K562 (cell line): ENCODE data around the gene ZFR2. TPM values are rescaled to one million over a fixed set of nuclear protein-coding genes. Genes with fewer than 3 reads are reported as not detected.

Source experiments
- ATF7 ChIP-seq: fragments of 450-650 bp; IDR thresholded peaks from 2 replicates; pipeline ENCODE4 v1.7.1; 2014; ENCODE audit warnings: mild to moderate bottlenecking, moderate library complexity
- BRD9 ChIP-seq: fragments of 450-650 bp; IDR thresholded peaks from 2 replicates; pipeline ENCODE4 v1.6.1; 2018; ENCODE audit warnings: low read depth; ENCODE audit not compliant: partially characterized antibody
- ELF2 ChIP-seq: fragments of 250-450 bp; sonication (Bioruptor Pico); IDR thresholded peaks from 2 replicates; pipeline ENCODE4 v1.5.0; 2021; ENCODE audit warnings: mild to moderate bottlenecking
- JUND ChIP-seq, 2 experiments: IDR thresholded peaks; 2 replicates in 1 of 2; 3 replicates in 1 of 2; pipeline ENCODE4 v1.6.1; 2011; ENCODE audit warnings: borderline replicate concordance in 2 of 2, low read depth in 2 of 2, low read length in 2 of 2, improper control_type of control experiment in 1 of 2, missing biosample characterization in 1 of 2, missing genetic modification characterization in 1 of 2, missing genetic modification reagents in 1 of 2
- KAT2B ChIP-seq: IDR thresholded peaks from one replicate; pipeline ENCODE4 v1.6.1; 2012; ENCODE audit warnings: low read depth, mild to moderate bottlenecking, control low read depth, inconsistent platforms, low read length, moderate library complexity
- KDM1A ChIP-seq, 2 experiments: fragments of 450-650 bp; IDR thresholded peaks; 2 replicates each; pipeline ENCODE4 v1.6.1; 2016; ENCODE audit warnings: mild to moderate bottlenecking in 2 of 2
- KDM4B ChIP-seq, 2 experiments: fragments of 450-650 bp in 1 of 2; sonication (generic) in 1 of 2; IDR thresholded peaks; 2 replicates each; pipeline ENCODE4 v1.6.1; 2016 to 2017; ENCODE audit warnings: borderline replicate concordance in 2 of 2, antibody characterized with exemption in 1 of 2, low read depth in 1 of 2, mild to moderate bottlenecking in 1 of 2
- MAFK ChIP-seq: IDR thresholded peaks from 2 replicates; pipeline ENCODE4 v1.6.1; 2011; ENCODE audit warnings: low read length, improper control_type of control experiment
- MAZ ChIP-seq, 2 experiments: fragments of 450-650 bp in 1 of 2; sonication (generic) in 1 of 2; formaldehyde crosslinking; IDR thresholded peaks in 1 of 2; conservative IDR thresholded peaks in 1 of 2; 2 replicates each; pipeline versions ENCODE4 v1.4.0 to v1.5.0; 2020; ENCODE audit warnings: mild to moderate bottlenecking in 1 of 2, missing genetic modification reagents in 1 of 2
- MTA1 ChIP-seq: fragments of 450-650 bp; IDR thresholded peaks from 2 replicates; pipeline ENCODE4 v1.6.1; 2017; ENCODE audit warnings: borderline replicate concordance
- SMARCC2 ChIP-seq: fragments of 450-650 bp; IDR thresholded peaks from 2 replicates; pipeline ENCODE4 v1.6.1; 2017; ENCODE audit warnings: antibody characterized with exemption, moderate library complexity, mild to moderate bottlenecking, low read depth
- TAF9B ChIP-seq: fragments of 450-650 bp; IDR thresholded peaks from 2 replicates; pipeline ENCODE4 v1.6.1; 2018; ENCODE audit warnings: mild to moderate bottlenecking; ENCODE audit not compliant: partially characterized antibody
- TRIM28 ChIP-seq: fragments of 450-650 bp; IDR thresholded peaks from 2 replicates; pipeline ENCODE4 v1.6.1; 2017
- U2AF2 ChIP-seq: fragments of 200-400 bp; formaldehyde crosslinking; optimal IDR thresholded peaks from 2 replicates; pipeline ENCODE3; 2017; ENCODE audit warnings: low read depth, mild to moderate bottlenecking, low read length
- ZNF121 ChIP-seq: sonication (generic); formaldehyde crosslinking; conservative IDR thresholded peaks from 2 replicates; pipeline ENCODE4 v1.8.0; 2022; ENCODE audit warnings: missing genetic modification reagents
- ZNF165 ChIP-seq: fragments of 250-450 bp; sonication (Bioruptor Pico); IDR thresholded peaks from 2 replicates; pipeline ENCODE4 v1.4.0; 2020; ENCODE audit warnings: borderline replicate concordance
- ZNF41 ChIP-seq: fragments of 250-450 bp; sonication (Bioruptor Pico); conservative IDR thresholded peaks from 2 replicates; pipeline ENCODE4 v1.4.0; 2020; ENCODE audit warnings: mild to moderate bottlenecking
- ZNF707 ChIP-seq: fragments of 250-450 bp; sonication (Bioruptor Pico); conservative IDR thresholded peaks from 2 replicates; pipeline ENCODE4 v1.8.0; 2022; ENCODE audit warnings: inconsistent platforms, mild to moderate bottlenecking, moderate library complexity
- ZNF717 ChIP-seq: fragments of 250-450 bp; sonication (Bioruptor Pico); IDR thresholded peaks from 2 replicates; pipeline ENCODE4 v1.5.0; 2021
- polyA plus RNA-seq, 8 experiments: library from polyadenylated mRNA; depleted of rRNA in 4 of 8; stranded (reverse) in 5 of 8; unstranded in 3 of 8; fragments of >200 nt; fragmentation: Nextera tagmentation in 2 of 8; fragmentation: Illumina TruSeq in 1 of 8; extraction: Ambion mirVana in 2 of 8; extraction: Trizol in 1 of 8; gene quantifications; 2 replicates each; pipeline versions ENCODE4 v1.2.1 to v1.2.3, GENCODE V29; 2011 to 2014; ENCODE audit warnings: inconsistent platforms in 1 of 8, missing spikeins in 1 of 8
- total RNA-seq, 7 experiments: library from RNA; depleted of rRNA in 6 of 7; stranded (reverse); fragments of >200 nt in 6 of 7; fragmentation: Illumina TruSeq in 2 of 7; extraction: Trizol in 2 of 7; gene quantifications; 2 replicates each; pipeline versions ENCODE4 v1.2.1 to v1.2.3, GENCODE V29; 2011 to 2021; ENCODE audit warnings: low replicate concordance in 1 of 7
- TF ChIP-seq, protein P1 (sequence below): sonication (generic); formaldehyde crosslinking; IDR thresholded peaks from 2 replicates; pipeline ENCODE4 v1.8.0; 2022; ENCODE audit warnings: mild to moderate bottlenecking, missing genetic modification reagents, borderline replicate concordance
- TF ChIP-seq, protein P2 (sequence below): fragments of 250-450 bp; sonication (Bioruptor Pico); IDR thresholded peaks from 2 replicates; pipeline ENCODE4 v1.5.0; 2021
- TF ChIP-seq, protein P3 (sequence below): fragments of 450-650 bp; IDR thresholded peaks from 2 replicates; pipeline ENCODE4 v1.7.1; 2018; ENCODE audit warnings: mild to moderate bottlenecking, low read depth; ENCODE audit not compliant: partially characterized antibody

ZFR2 gene
- total and polyA plus RNA-seq, 9 of the 15 experiments (the other 6 are each of a cell fraction or from before 2014, with no cell fraction given), result 0.03 to 0.59 (median 0.07) TPM; not detected in 6

DNA sequence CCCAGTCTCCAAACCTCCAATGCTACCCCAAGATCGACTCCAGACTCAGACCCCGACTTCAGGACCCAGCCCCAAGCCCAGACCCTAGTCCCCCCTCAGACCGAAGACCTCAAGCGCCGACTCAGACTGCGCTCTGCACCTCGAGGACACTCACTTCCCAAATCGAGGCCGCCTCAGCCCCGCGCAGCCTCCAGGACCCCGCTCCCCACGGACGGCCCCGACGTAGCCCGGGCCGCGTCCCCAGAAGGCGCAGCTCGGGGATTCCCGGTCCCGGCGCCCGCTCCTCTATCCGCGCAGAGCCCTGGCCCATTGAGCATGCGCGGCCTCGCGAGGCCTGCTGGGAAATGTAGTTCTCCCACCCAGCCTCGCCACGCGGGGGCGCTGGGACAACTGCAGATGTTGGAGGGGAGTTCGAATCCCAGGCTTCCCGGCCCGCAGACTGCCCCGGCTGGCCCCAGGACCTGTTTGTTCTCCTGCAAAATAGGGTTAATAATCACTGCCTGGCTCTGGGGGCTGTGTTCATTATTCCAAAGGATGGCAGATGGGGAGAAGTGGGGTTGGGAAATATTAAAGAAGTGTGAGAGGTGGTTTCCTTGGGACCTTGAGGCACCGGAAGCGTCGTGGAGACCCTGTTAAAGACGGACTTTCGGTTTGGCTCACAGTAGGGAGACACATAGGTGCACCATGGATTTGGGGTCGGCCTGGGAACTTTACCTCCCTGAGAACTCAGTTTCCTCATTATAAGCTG is 107.3 kb downstream of the ZFR2 start, which contains the start of gene APBA3 (continued):
- peak in 1 of 2 experiments; percentile 53; a peak in 1 of 4 replicates for TF ChIP-seq KDM1A (IDR thresholded peaks at IDR 0.05)
- TF ChIP-seq TAF9B, result peak; percentile 72
- TF ChIP-seq ZNF717 (CRISPR knock-in tag), result no peak
- no peak for TF ChIP-seq KAT2B
- TF ChIP-seq U2AF2, result no peak
- TF ChIP-seq ZNF165 (CRISPR knock-in tag), result no peak
- TF ChIP-seq ZNF121, result no peak; the same call in 1 of the 2 replicates
- TF ChIP-seq, protein P1, sequence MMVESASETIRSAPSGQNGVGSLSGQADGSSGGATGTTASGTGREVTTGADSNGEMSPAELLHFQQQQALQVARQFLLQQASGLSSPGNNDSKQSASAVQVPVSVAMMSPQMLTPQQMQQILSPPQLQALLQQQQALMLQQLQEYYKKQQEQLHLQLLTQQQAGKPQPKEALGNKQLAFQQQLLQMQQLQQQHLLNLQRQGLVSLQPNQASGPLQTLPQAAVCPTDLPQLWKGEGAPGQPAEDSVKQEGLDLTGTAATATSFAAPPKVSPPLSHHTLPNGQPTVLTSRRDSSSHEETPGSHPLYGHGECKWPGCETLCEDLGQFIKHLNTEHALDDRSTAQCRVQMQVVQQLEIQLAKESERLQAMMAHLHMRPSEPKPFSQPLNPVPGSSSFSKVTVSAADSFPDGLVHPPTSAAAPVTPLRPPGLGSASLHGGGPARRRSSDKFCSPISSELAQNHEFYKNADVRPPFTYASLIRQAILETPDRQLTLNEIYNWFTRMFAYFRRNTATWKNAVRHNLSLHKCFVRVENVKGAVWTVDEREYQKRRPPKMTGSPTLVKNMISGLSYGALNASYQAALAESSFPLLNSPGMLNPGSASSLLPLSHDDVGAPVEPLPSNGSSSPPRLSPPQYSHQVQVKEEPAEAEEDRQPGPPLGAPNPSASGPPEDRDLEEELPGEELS, result peak; percentile 71; the same call in 1 of the 2 replicates
- TF ChIP-seq KDM4B (IDR thresholded peaks at IDR 0.05; ENCODE audit: borderline replicate concordance in 2 of 2, low read depth in 1 of 2), result no peak
- TF ChIP-seq BRD9, result peak; percentile 26
- peak; percentile 51 for TF ChIP-seq JUND (IDR thresholded peaks at IDR 0.05; ENCODE audit: borderline replicate concordance, low read depth, low read length)
- peak; percentile 31; the same call in 1 of the 3 replicates for TF ChIP-seq JUND (tag; IDR thresholded peaks at IDR 0.05; ENCODE audit: borderline replicate concordance, low read depth, low read length)
- no peak; the same call in 1 of the 2 replicates for TF ChIP-seq MAFK
- TF ChIP-seq TRIM28, result peak; percentile 64
- peak; percentile 50; the same call in 1 of the 2 replicates for TF ChIP-seq ELF2 (CRISPR knock-in tag)
- TF ChIP-seq, protein P2, sequence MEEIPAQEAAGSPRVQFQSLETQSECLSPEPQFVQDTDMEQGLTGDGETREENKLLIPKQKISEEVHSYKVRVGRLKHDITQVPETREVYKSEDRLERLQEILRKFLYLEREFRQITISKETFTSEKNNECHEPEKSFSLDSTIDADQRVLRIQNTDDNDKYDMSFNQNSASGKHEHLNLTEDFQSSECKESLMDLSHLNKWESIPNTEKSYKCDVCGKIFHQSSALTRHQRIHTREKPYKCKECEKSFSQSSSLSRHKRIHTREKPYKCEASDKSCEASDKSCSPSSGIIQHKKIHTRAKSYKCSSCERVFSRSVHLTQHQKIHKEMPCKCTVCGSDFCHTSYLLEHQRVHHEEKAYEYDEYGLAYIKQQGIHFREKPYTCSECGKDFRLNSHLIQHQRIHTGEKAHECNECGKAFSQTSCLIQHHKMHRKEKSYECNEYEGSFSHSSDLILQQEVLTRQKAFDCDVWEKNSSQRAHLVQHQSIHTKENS, result no peak
- peak; percentile 75 for TF ChIP-seq ATF7
- 0 out of 2 replicates have a peak, but pooled peaks have one; percentile 9 for TF ChIP-seq ZNF707 (CRISPR knock-in tag)
- no peak; the same call in 1 of the 2 replicates for TF ChIP-seq SMARCC2
- peak; percentile 35; the same call in 1 of the 2 replicates for TF ChIP-seq MTA1
- peak; percentile 78; a peak in 3 of 4 replicates for TF ChIP-seq MAZ (CRISPR knock-in tag; conservative IDR thresholded peaks at IDR 0.05 in 1 of 2, IDR thresholded peaks at IDR 0.05 in 1 of 2)
- TF ChIP-seq ZNF41 (CRISPR knock-in tag), result no peak
- TF ChIP-seq, protein P3, sequence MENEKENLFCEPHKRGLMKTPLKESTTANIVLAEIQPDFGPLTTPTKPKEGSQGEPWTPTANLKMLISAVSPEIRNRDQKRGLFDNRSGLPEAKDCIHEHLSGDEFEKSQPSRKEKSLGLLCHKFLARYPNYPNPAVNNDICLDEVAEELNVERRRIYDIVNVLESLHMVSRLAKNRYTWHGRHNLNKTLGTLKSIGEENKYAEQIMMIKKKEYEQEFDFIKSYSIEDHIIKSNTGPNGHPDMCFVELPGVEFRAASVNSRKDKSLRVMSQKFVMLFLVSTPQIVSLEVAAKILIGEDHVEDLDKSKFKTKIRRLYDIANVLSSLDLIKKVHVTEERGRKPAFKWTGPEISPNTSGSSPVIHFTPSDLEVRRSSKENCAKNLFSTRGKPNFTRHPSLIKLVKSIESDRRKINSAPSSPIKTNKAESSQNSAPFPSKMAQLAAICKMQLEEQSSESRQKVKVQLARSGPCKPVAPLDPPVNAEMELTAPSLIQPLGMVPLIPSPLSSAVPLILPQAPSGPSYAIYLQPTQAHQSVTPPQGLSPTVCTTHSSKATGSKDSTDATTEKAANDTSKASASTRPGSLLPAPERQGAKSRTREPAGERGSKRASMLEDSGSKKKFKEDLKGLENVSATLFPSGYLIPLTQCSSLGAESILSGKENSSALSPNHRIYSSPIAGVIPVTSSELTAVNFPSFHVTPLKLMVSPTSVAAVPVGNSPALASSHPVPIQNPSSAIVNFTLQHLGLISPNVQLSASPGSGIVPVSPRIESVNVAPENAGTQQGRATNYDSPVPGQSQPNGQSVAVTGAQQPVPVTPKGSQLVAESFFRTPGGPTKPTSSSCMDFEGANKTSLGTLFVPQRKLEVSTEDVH, result peak; percentile 76
